HepG2 (cell line): ENCODE data around the gene DVL3. TPM values are rescaled to one million over a fixed set of nuclear protein-coding genes. Genes with fewer than 3 reads are reported as not detected.
A peak's percentile ranks its signal among the peaks of the same experiment; 100 is the strongest.

Experiments used
- AGO1 ChIP-seq: fragments of 200-400 bp; formaldehyde crosslinking; IDR thresholded peaks from 2 replicates; pipeline ENCODE4 v1.6.1; 2017; ENCODE audit warnings: mild to moderate bottlenecking, low read depth, low read length, moderate library complexity; ENCODE audit not compliant: poor library complexity, severe bottlenecking
- CC2D1A ChIP-seq: sonication (generic); formaldehyde crosslinking; IDR thresholded peaks from 2 replicates; pipeline ENCODE4 v1.8.1; 2023; ENCODE audit warnings: mild to moderate bottlenecking, missing genetic modification reagents
- DNMT1 ChIP-seq: sonication (generic); formaldehyde crosslinking; IDR thresholded peaks from 2 replicates; pipeline ENCODE4 v1.5.1; 2020; ENCODE audit warnings: mild to moderate bottlenecking, missing genetic modification reagents
- HES4 ChIP-seq: sonication (generic); formaldehyde crosslinking; IDR thresholded peaks from 2 replicates; pipeline ENCODE4 v1.9.0; 2021; ENCODE audit warnings: mild to moderate bottlenecking, missing genetic modification reagents, borderline replicate concordance
- HNF4G ChIP-seq, 2 experiments: sonication (generic) in 1 of 2; formaldehyde crosslinking in 1 of 2; IDR thresholded peaks; 2 replicates each; pipeline versions ENCODE4 v1.4.0 to v1.6.1; 2011 to 2020; ENCODE audit warnings: borderline replicate concordance in 2 of 2, low read depth in 2 of 2, mild to moderate bottlenecking in 2 of 2, low read length in 1 of 2, missing genetic modification reagents in 1 of 2, moderate library complexity in 1 of 2
- KDM4B ChIP-seq: sonication (generic); formaldehyde crosslinking; IDR thresholded peaks from 2 replicates; pipeline ENCODE4 v1.4.0; 2020; ENCODE audit warnings: missing genetic modification reagents
- KMT2A ChIP-seq: sonication (generic); formaldehyde crosslinking; IDR thresholded peaks from 2 replicates; pipeline ENCODE4 v1.4.0; 2020; ENCODE audit warnings: missing genetic modification reagents
- MED8 ChIP-seq: sonication (generic); formaldehyde crosslinking; IDR thresholded peaks from 2 replicates; pipeline ENCODE4 v1.8.1; 2023; ENCODE audit warnings: mild to moderate bottlenecking, missing genetic modification reagents; ENCODE audit not compliant: insufficient replicate concordance
- MXD4 ChIP-seq: IDR thresholded peaks from 2 replicates; pipeline ENCODE4 v1.6.1; 2016; ENCODE audit warnings: mild to moderate bottlenecking, missing biosample characterization, missing genetic modification reagents
- PAF1 ChIP-seq: IDR thresholded peaks from 2 replicates; pipeline ENCODE4 v1.6.1; 2016; ENCODE audit warnings: missing genetic modification reagents, missing compliant biosample characterization
- PHF20 ChIP-seq: sonication (generic); formaldehyde crosslinking; IDR thresholded peaks from 2 replicates; pipeline ENCODE4 v1.5.0; 2020; ENCODE audit warnings: mild to moderate bottlenecking, missing genetic modification reagents
- RFX1 ChIP-seq: fragments of 450-650 bp; IDR thresholded peaks from 2 replicates; pipeline ENCODE4 v1.6.1; 2017
- SAFB2 ChIP-seq: sonication (generic); formaldehyde crosslinking; IDR thresholded peaks from 2 replicates; pipeline ENCODE4 v1.5.1; 2020; ENCODE audit warnings: missing genetic modification reagents, low read depth, mild to moderate bottlenecking, borderline replicate concordance
- SAP130 ChIP-seq: IDR thresholded peaks from 2 replicates; pipeline ENCODE4 v1.6.1; 2016; ENCODE audit warnings: low read depth
- SKI ChIP-seq: fragments of 450-650 bp; IDR thresholded peaks from one replicate; pipeline ENCODE4 v1.6.1; 2018; ENCODE audit warnings: mild to moderate bottlenecking; ENCODE audit not compliant: partially characterized antibody
- SP140L ChIP-seq: sonication (generic); formaldehyde crosslinking; IDR thresholded peaks from 2 replicates; pipeline ENCODE4 v1.4.0; 2020; ENCODE audit warnings: missing genetic modification reagents, borderline replicate concordance
- SRSF1 ChIP-seq: fragments of 200-400 bp; formaldehyde crosslinking; optimal IDR thresholded peaks from 2 replicates; pipeline ENCODE3; 2017; ENCODE audit warnings: mild to moderate bottlenecking, low read depth, low read length, moderate library complexity
- STAT5B ChIP-seq: sonication (generic); formaldehyde crosslinking; IDR thresholded peaks from 2 replicates; pipeline ENCODE4 v1.4.0; 2020; ENCODE audit warnings: missing genetic modification reagents
- TAF15 ChIP-seq: fragments of 200-400 bp; formaldehyde crosslinking; IDR thresholded peaks from one replicate; pipeline ENCODE4 v1.6.1; 2018; ENCODE audit warnings: mild to moderate bottlenecking, low read depth, low read length; ENCODE audit not compliant: poor library complexity, severe bottlenecking
- ZKSCAN1 ChIP-seq: fragments of 150-350 bp; IDR thresholded peaks from 2 replicates; pipeline ENCODE4 v1.6.1; 2014; ENCODE audit warnings: low read length
- ZNF12 ChIP-seq: sonication (generic); formaldehyde crosslinking; IDR thresholded peaks from 2 replicates; pipeline ENCODE4 v1.5.0; 2020; ENCODE audit warnings: missing genetic modification reagents
- ZNF234 ChIP-seq: sonication (generic); formaldehyde crosslinking; conservative IDR thresholded peaks from 2 replicates; pipeline ENCODE4 v1.5.1; 2020; ENCODE audit warnings: mild to moderate bottlenecking, missing genetic modification reagents
- ZNF292 ChIP-seq: sonication (generic); formaldehyde crosslinking; IDR thresholded peaks from 2 replicates; pipeline ENCODE4 v1.8.1; 2022; ENCODE audit warnings: mild to moderate bottlenecking, low read depth, missing genetic modification reagents, borderline replicate concordance
- ZNF350 ChIP-seq: sonication (generic); formaldehyde crosslinking; IDR thresholded peaks from 2 replicates; pipeline ENCODE4 v1.4.0; 2020; ENCODE audit warnings: mild to moderate bottlenecking, low read depth, missing genetic modification reagents, borderline replicate concordance
- ZNF383 ChIP-seq: sonication (generic); formaldehyde crosslinking; IDR thresholded peaks from 2 replicates; pipeline ENCODE4 v1.4.0; 2020; ENCODE audit warnings: missing genetic modification reagents, mild to moderate bottlenecking, borderline replicate concordance
- ZNF615 ChIP-seq: sonication (generic); formaldehyde crosslinking; IDR thresholded peaks from 2 replicates; pipeline ENCODE4 v1.5.0; 2020; ENCODE audit warnings: mild to moderate bottlenecking, missing genetic modification reagents, borderline replicate concordance
- ZNF749 ChIP-seq: sonication (generic); formaldehyde crosslinking; IDR thresholded peaks from 2 replicates; pipeline ENCODE4 v1.8.0; 2022; ENCODE audit warnings: mild to moderate bottlenecking, missing genetic modification reagents, moderate library complexity, borderline replicate concordance
- ZSCAN9 ChIP-seq: IDR thresholded peaks from 2 replicates; pipeline ENCODE4 v1.6.1; 2016; ENCODE audit warnings: borderline replicate concordance
- polyA plus RNA-seq, 8 experiments: library from polyadenylated mRNA; depleted of rRNA in 3 of 8; stranded (reverse) in 7 of 8; unstranded in 1 of 8; fragments of >200 nt; fragmentation: Illumina TruSeq in 4 of 8; extraction: Trizol in 4 of 8; gene quantifications; 2 replicates each; pipeline versions ENCODE4 v1.2.1 to v1.2.3, GENCODE V29; 2011 to 2016; ENCODE audit warnings: low read depth in 4 of 8, missing spikeins in 1 of 8, mixed read lengths in 1 of 8; ENCODE audit not compliant: insufficient read depth in 1 of 8
- total RNA-seq, 5 experiments: library from RNA; depleted of rRNA; stranded (reverse); fragments of >200 nt; fragmentation: Illumina TruSeq; extraction: Trizol; gene quantifications; 2 replicates each; pipeline ENCODE4 v1.2.3, GENCODE V29; 2016; ENCODE audit warnings: low read depth in 1 of 5
- TF ChIP-seq, protein P1 (sequence below): sonication (generic); formaldehyde crosslinking; IDR thresholded peaks from 2 replicates; pipeline ENCODE4 v1.5.1; 2020; ENCODE audit warnings: missing genetic modification reagents, mild to moderate bottlenecking, borderline replicate concordance
- TF ChIP-seq, protein P2 (sequence below): sonication (generic); formaldehyde crosslinking; IDR thresholded peaks from 2 replicates; pipeline ENCODE4 v1.8.0; 2022; ENCODE audit warnings: mild to moderate bottlenecking, missing genetic modification reagents; ENCODE audit not compliant: insufficient replicate concordance

The DVL3 gene
- total and polyA plus RNA-seq, 2 of the 13 experiments (the other 11 are each of a cell fraction or from before 2014, with no cell fraction given) = 29.0 to 36.1 TPM

DNA sequence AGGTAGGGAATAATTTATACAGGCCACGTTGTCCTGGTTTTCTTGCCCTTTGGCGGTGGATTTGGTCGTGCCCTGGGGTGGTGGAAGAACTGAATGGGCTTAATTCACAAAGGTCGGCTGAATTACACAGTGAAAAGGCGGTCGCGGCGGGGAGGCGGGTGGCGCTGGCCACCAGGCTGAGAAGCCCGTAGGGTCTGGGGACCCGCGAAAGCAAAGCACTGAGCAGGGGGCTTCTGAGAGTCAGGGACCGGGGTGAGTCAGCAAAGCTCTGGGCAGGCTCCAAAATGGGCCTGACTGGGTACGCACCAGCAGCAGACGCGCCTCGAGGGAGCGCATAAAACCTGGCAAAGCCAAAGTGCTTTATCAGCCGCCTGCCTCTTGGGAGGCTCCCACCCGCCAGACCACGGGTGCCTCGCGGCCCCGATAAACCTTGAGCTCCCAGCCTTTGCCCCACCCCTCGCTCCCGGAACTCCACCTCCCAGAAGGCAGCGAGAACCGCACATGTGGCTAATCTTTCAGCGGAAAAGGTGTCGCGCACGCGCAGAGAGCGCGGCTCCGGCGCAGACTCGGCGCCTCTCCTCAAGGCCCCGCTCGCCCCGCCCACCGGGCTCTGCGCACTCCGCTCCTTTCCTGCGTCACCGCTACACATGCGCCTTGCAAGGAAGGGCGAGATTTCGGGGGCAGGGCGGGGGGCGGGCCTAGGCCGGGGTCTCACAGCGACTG lies 30.4 kb downstream of the DVL3 start (continued):
- TF ChIP-seq MED8 (CRISPR knock-in tag) (no peak), MXD4 (CRISPR knock-in tag) (peak; percentile 80), HNF4G (IDR thresholded peaks at IDR 0.05; ENCODE audit: borderline replicate concordance, low read depth, low read length) (no peak; the same call in 1 of the 2 replicates), HNF4G (CRISPR knock-in tag; IDR thresholded peaks at IDR 0.05; ENCODE audit: borderline replicate concordance, low read depth) (no peak), TAF15 (no peak), SP140L (no peak), KMT2A (peak; percentile 56; the same call in 1 of the 2 replicates), ZSCAN9 (CRISPR knock-in tag) (peak; percentile 81), RFX1 (no peak), STAT5B (CRISPR knock-in tag) (0 out of 2 replicates have a peak, but pooled peaks have one; percentile 55), AGO1 (peak; percentile 95), SRSF1 (peak; percentile 72), DNMT1 (CRISPR knock-in tag) (no peak), ZNF12 (CRISPR knock-in tag) (no peak), ZNF292 (CRISPR knock-in tag) (no peak), PHF20 (peak; percentile 71), CC2D1A (CRISPR knock-in tag) (no peak), ZNF350 (CRISPR knock-in tag) (no peak), KDM4B (CRISPR knock-in tag) (no peak), HES4 (CRISPR knock-in tag) (no peak), SKI (peak; percentile 27), ZNF234 (CRISPR knock-in tag) (0 out of 2 replicates have a peak, but pooled peaks have one; percentile 46), ZNF383 (no peak), ZKSCAN1 (no peak; the same call in 1 of the 2 replicates), ZNF615 (no peak), SAP130 (CRISPR knock-in tag) (peak; percentile 74; the same call in 1 of the 2 replicates), PAF1 (no peak), SAFB2 (CRISPR knock-in tag) (peak; percentile 44; the same call in 1 of the 2 replicates), ZNF749 (CRISPR knock-in tag) (no peak)
- TF ChIP-seq, protein P1, sequence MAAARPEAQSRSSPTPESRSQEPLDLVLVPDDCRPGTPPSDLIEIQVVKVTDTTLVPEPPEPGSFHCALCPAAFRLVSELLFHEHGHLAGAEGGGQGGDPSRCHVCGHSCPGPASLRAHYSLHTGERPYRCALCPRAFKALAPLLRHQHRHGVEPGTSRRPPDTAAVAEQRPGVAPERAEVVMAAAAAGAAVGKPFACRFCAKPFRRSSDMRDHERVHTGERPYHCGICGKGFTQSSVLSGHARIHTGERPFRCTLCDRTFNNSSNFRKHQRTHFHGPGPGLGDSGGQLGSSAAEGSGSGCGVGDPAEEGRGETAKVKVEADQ = no peak
- TF ChIP-seq, protein P2, sequence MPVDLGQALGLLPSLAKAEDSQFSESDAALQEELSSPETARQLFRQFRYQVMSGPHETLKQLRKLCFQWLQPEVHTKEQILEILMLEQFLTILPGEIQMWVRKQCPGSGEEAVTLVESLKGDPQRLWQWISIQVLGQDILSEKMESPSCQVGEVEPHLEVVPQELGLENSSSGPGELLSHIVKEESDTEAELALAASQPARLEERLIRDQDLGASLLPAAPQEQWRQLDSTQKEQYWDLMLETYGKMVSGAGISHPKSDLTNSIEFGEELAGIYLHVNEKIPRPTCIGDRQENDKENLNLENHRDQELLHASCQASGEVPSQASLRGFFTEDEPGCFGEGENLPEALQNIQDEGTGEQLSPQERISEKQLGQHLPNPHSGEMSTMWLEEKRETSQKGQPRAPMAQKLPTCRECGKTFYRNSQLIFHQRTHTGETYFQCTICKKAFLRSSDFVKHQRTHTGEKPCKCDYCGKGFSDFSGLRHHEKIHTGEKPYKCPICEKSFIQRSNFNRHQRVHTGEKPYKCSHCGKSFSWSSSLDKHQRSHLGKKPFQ (CRISPR knock-in tag) = no peak
